GM18909 (cell line): Measurements from ENCODE around the gene LRRC15.

Source experiments
- ATAC-seq: cut with Tn5 transposase; IDR thresholded peaks from one replicate; pipeline ENCODE4 v1.9.1; 2021; ENCODE audit warnings: mild to moderate bottlenecking; ENCODE audit not compliant: unreplicated experiment, poor library complexity

LRRC15 gene

GRCh38 chr3:194322678-194323211, 46.8 kb downstream of the LRRC15 start:
- no peak for ATAC-seq

DNA sequence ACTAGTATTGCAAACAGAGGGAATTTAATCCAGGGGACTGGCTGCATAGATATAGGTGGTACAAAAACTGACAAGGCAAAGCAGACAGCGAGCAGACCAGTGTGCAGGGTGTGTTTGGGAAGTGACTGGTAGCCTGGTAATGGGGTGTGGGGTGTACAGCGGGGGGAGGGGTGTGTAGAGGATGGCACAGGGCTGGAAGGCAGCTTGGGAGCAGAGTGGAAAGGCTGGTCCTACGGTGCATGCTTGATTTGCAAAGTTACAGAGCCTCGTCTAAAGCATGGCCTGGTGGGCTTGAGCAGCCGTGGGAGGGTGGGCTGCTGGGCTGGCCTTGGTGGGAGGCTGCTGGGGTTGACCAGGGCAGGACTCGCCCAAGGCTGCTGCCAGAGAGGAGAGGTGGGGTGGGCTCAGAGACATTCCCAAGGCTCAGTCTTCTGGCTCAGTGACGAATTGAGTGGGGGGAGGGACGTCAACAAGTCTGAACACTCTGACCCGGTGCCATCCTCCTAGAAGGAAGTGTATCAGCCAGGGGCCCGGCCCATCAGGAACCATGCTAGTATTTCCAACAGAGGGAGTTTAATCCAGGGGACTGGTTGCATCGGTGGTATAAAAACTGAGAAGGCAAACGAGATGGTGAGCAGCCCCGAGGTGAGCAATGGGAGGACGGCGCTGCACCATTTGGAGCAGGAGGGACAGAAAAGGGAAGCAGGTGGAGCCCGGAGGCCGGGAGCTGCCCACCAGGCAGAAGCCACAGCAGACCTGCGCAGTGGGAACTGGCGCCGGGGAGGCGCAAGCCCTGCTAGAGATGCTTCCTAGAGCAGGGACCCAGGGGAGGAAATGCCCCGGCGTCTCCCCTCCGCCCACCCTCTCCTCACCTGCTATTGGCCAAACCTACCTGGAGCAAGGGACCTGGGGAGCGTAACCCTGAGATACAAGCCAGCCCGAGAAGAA, 47.6 kb downstream of the LRRC15 start:
- ATAC-seq: no peak

DNA sequence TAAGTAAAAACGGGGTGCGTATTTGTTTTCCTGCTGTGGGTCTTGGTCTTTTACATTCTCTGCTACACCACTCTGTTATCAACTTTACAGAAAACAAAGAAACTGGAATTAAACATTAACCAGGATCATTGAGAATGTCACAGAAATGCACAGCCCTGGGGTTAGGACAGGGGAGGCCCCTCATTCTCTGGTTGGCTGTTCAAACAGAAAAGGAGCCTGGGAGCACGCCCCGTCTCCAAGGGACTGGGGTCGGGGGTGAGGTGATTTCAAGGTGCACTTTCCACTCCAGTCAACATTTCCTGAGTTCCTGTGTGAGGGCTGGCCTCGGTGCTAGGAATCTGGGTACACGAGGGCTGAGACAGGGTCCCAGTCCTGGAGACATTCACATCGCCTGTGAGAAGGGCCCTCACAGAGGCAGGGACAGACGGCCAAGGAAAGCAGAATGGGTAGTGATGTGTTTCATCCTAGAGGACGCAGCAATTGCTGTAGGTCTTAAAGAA, 48.7 kb downstream of the LRRC15 start:
- ATAC-seq: no peak

- ATAC-seq: no peak
Measured at GRCh38 chr3:194320100-194320499, 49.4 kb downstream of the LRRC15 start.

- ATAC-seq: no peak
Measured at GRCh38 chr3:194318511-194319161, 50.9 kb downstream of the LRRC15 start.

- ATAC-seq: no peak
Measured at GRCh38 chr3:194316918-194317317, 52.6 kb downstream of the LRRC15 start.

- peak; percentile 23 for ATAC-seq
Measured at GRCh38 chr3:194315965-194316361, 53.6 kb downstream of the LRRC15 start.

GRCh38 chr3:194315088-194315964, 54.2 kb downstream of the LRRC15 start:
- peak; percentile 87 for ATAC-seq

DNA sequence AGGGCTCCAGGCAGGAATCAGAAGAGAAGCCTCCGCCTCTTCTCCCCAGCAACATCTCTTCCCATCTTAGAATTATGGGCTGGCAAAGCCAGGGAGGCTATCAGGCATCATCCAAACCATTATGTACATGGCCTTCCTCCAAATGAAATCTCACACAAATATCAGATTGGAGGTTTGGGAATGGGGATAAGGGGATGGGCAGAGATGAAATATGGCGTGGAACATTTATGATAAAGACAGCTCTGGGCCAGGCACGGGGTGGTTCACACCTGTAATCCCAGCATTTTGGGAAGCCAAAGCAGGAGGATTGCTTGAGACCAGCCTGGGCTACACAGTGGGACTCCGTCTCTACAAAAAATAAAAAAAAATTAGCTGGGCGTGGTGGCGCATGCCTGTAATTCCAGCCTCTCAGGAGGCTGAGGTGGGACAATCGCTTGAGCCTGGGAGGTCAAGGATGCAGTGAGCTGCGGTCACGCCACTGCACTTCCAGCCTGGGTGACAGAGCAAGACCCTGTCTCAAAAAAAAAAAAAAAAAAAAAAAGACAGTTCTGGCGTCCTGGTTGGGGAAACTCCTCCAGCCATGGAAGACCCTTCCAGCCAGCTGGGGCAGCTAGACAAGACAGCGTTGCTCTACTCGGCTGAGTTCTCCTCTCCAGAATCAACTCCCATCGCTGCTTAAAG, 55.0 kb downstream of the LRRC15 start:
- no peak for ATAC-seq

- no peak for ATAC-seq
Measured at GRCh38 chr3:194313560-194314387, 55.8 kb downstream of the LRRC15 start.

- ATAC-seq: no peak
Measured at GRCh38 chr3:194312743-194313281, 56.7 kb downstream of the LRRC15 start.

DNA sequence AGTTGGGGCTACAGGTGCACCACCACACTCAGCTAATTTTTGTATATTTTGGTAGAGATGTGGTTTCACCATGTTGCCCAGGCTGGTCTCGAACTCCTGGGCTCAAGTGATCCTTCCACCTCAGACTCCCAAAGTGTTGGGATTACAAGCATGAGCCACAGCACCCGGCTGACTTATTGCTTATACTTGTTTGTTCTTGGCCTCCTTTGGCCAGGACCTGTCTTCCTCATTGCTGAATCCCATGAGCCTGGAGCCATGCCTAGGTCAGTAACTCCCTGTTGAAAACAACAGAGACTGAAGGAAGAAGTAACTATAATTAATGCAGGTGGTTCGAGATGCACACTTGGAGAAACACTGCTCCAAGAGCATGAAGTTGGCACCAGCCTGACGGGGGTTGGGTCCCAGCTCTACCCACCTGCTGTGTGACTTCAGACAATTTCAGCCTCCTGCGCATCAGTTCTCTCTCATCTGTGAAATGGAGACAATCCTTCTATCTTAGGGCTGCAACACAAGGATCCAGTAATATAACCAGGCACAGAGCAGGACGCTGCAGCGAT, 57.3 kb downstream of the LRRC15 start:
- no peak for ATAC-seq

- ATAC-seq: no peak
Measured at GRCh38 chr3:194311000-194311399, 58.5 kb downstream of the LRRC15 start.

- no peak for ATAC-seq
Measured at GRCh38 chr3:194310060-194310835, 59.3 kb downstream of the LRRC15 start.

- ATAC-seq: no peak
Measured at GRCh38 chr3:194308601-194309449, 60.7 kb downstream of the LRRC15 start.

- no peak for ATAC-seq
Measured at GRCh38 chr3:194307849-194308248, 61.7 kb downstream of the LRRC15 start.
